ENCODE data around the gene ANKRD7.

The ANKRD7 gene

DNA sequence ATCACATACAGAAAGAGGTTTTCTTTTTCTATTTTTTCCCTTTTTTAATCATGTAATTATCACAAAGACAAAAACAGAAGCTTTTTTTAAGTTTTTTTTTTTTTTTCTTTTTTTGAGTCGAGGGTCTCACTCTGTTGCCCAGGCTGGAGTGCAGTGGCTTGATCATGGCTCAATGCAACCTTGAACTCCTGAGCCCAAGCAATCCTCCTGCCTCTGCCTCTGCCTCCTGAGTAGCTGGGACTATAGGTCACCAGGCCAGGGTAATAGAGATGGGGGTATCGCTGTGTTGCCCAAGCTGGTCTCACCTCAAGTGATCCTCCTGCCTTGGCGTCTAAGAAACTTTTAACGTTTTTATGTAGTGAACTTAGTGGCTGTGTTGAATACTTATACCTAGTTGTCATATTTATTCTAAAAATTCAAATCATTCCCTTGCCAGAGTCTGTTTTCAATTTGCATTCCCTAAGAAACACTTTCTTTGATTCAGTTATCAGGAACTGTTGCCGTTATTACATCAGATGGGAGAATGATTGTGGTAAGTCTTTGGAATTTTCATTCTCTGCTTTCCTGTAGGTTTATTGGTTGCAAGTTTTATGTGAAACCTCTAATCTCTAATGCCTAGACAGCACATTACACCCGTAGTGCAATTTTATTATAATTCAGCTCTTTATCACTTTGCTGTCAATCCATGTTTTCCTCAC lies 39.2 kb upstream of the ANKRD7 start:
- H3K27ac ChIP-seq, result peak overlapping the region; percentile 87; the same call in 1 of the 2 replicates
- TF ChIP-seq, protein P1, sequence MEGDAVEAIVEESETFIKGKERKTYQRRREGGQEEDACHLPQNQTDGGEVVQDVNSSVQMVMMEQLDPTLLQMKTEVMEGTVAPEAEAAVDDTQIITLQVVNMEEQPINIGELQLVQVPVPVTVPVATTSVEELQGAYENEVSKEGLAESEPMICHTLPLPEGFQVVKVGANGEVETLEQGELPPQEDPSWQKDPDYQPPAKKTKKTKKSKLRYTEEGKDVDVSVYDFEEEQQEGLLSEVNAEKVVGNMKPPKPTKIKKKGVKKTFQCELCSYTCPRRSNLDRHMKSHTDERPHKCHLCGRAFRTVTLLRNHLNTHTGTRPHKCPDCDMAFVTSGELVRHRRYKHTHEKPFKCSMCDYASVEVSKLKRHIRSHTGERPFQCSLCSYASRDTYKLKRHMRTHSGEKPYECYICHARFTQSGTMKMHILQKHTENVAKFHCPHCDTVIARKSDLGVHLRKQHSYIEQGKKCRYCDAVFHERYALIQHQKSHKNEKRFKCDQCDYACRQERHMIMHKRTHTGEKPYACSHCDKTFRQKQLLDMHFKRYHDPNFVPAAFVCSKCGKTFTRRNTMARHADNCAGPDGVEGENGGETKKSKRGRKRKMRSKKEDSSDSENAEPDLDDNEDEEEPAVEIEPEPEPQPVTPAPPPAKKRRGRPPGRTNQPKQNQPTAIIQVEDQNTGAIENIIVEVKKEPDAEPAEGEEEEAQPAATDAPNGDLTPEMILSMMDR (IDR thresholded peaks at IDR 0.05), result no peak
- no peak for TF ChIP-seq ZFX (IDR thresholded peaks at IDR 0.05; ENCODE audit: borderline replicate concordance)

DNA sequence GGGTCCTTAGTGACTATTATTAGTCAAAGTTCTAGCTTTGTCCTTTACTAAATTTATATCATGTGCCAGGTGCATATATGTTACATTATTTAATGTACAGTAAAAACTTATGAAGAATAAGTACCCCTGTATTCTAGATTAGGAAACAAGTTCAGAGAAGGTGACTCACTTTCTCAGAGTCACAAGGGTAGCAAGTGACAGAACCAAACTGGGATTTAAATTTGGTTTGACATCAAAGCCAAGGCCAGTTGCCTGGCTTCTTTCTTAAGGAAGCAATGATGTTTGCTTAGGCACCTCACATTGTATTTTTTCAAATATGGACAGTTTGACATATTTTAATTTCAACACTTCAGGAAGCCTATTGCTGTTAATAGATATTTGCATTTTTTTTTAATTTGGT lies 38.0 kb upstream of the ANKRD7 start:
- TF ChIP-seq ZFX (IDR thresholded peaks at IDR 0.05; ENCODE audit: borderline replicate concordance), result no peak
- TF ChIP-seq, protein P1 (IDR thresholded peaks at IDR 0.05), result no peak
- no peak overlapping the region for H3K27ac ChIP-seq

- peak overlapping the region; percentile 36 for H3K27ac ChIP-seq
- TF ChIP-seq, protein P1 (IDR thresholded peaks at IDR 0.05), result no peak
- no peak for TF ChIP-seq ZFX (IDR thresholded peaks at IDR 0.05; ENCODE audit: borderline replicate concordance)
Observed at GRCh38 chr7:118194571-118194970, 29.9 kb upstream of the ANKRD7 start.

DNA sequence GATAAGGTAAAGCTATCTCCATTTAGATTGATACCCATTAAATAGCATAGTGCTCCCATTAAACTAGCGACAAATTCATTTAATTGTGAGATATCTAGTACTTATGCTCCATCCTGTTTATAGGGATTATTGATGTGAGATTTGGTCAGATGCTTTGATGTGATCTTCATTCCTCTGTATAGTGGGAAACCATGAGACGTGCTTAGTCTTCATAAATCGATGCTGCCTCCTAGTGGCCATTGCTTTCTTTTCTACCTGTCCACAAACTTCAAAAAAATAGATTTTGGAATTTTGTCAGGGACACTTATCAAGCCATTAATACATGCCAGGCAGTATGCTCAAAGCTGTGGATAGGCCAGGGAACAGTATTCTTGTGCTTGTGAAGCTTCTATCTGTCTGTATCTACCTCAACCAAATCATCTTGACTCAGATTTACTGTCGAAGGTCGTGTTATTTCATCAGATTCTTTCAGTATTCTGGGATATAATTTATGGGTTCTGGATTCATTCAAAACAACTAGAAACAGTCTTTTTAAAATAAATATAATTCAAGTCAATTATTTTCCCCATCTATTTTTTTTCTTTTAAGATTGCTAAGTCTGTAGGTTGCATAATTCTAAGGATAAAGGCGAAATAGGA lies 28.5 kb upstream of the ANKRD7 start:
- TF ChIP-seq, protein P1 (IDR thresholded peaks at IDR 0.05), result peak; percentile 97
- no peak for TF ChIP-seq ZFX (IDR thresholded peaks at IDR 0.05; ENCODE audit: borderline replicate concordance)
- no peak overlapping the region for H3K27ac ChIP-seq

GRCh38 chr7:118202061-118202460 lies 22.4 kb upstream of the ANKRD7 start:
- TF ChIP-seq, protein P1 (IDR thresholded peaks at IDR 0.05), result no peak
- no peak for TF ChIP-seq ZFX (IDR thresholded peaks at IDR 0.05; ENCODE audit: borderline replicate concordance)

DNA sequence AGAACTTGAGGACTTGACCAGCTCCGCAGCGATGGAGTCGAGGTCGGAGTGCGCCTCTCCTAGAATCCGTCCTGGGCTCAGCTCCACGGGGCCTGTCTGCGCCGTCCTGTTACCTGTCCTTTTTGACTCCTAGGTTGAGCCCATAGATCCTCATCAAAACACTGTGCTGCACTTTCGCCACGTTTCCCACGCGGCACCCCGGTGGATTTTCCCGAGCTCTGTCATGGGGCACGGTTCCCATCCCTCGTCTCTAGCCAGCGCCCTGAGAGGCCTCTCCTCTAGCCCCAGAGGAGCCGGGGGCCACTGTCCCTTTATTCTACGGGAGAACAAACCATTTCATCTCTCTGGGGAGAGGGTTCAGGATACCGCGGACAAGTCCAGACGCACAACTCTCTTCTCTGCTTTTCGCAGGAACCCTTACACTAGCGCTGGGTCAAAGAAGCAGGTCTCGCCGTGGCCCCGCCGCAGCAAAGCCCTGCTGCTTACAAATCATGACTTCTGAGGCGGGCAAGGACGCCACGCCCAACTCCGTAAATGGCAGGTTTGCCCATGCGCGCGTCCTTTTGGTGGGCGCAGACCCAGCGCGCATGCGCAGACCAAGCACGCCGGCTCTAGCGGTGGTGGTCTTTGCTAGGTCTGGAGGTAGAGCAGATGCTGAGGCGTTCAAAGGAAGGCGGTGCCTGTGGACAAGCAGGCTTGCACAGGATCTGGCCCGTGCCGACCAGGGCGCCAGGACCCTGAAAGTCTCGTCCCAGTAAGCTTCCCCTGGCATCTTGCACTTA lies 10.3 kb upstream of the ANKRD7 start:
- no peak overlapping the region for H3K27ac ChIP-seq
- TF ChIP-seq, protein P1 (IDR thresholded peaks at IDR 0.05), result no peak
- TF ChIP-seq ZFX (IDR thresholded peaks at IDR 0.05; ENCODE audit: borderline replicate concordance), result no peak

More at GRCh38 chr7:118202061-118202460, 22.4 kb upstream of the ANKRD7 start:
- H3K27ac ChIP-seq, result no peak overlapping the region

Measured in 22Rv1 (cell line).